SK-N-MC (cell line): ENCODE data around the gene TTC31.

Source experiments
- DNase-seq: peaks from one replicate; pipeline ENCODE4 v3.0.0-alpha.2; 2011; ENCODE audit warnings: low read depth, low spot score
- H3K27ac ChIP-seq: fragments of 200-600 bp; sonication (generic); 2 replicates; pipeline ENCODE4 v1.5.1; 2016; ENCODE audit warnings: mixed run types
- H3K36me3 ChIP-seq: fragments of 200-600 bp; sonication (generic); 2 replicates; pipeline ENCODE4 v1.6.1; 2017; ENCODE audit warnings: antibody characterized with exemption, low read length, mixed read lengths; ENCODE audit not compliant: insufficient read depth
- H3K4me3 ChIP-seq: fragments of 200-600 bp; sonication (generic); 2 replicates; pipeline ENCODE4 v1.5.1; 2016
- H3K9ac ChIP-seq: fragments of 200-600 bp; sonication (generic); 2 replicates; pipeline ENCODE4 v1.8.0; 2017; ENCODE audit warnings: mixed run types, mixed read lengths; ENCODE audit not compliant: insufficient read length
- H3K9me3 ChIP-seq: fragments of 200-600 bp; sonication (generic); 2 replicates; pipeline ENCODE4 v1.6.1; 2017; ENCODE audit warnings: low read depth, mild to moderate bottlenecking, antibody characterized with exemption, low read length, moderate library complexity, mixed read lengths
- EZH2 ChIP-seq: fragments of 200-600 bp; sonication (generic); IDR thresholded peaks from one replicate; pipeline ENCODE4 v1.6.1; 2017; ENCODE audit warnings: antibody characterized with exemption
- FOXP2 ChIP-seq: optimal IDR thresholded peaks from 2 replicates; pipeline ENCODE3; 2011; ENCODE audit warnings: mild to moderate bottlenecking, moderate library complexity; ENCODE audit not compliant: insufficient read depth; ENCODE audit errors: extremely low read length, control extremely low read depth
- POLR2AphosphoS5 ChIP-seq: IDR thresholded peaks from 2 replicates; pipeline ENCODE4 v1.6.1; 2012; ENCODE audit warnings: mild to moderate bottlenecking, low read depth, low read length, borderline replicate concordance

TTC31 gene

GRCh38 chr2:74514368-74515270 is 31.7 kb downstream of the TTC31 start, which contains the start of gene TLX2:
TSS of gene TLX2 (plus strand) at chr2:74514450. CDS start at chr2:74514807, 357 bp downstream.
- no peak within 1 kb of the TSS for H3K27ac ChIP-seq
- H3K36me3 ChIP-seq = no peaks in the 10 kb centered on the region
- peak within 1 kb of the TSS; percentile 55 for H3K4me3 ChIP-seq
- DNase-seq = no peak
- no peak within 1 kb of the TSS for H3K9ac ChIP-seq
- TF ChIP-seq POLR2AphosphoS5 = no peak
- no peak for TF ChIP-seq FOXP2
- no peak for TF ChIP-seq EZH2
- H3K9me3 ChIP-seq = no peaks in the 10 kb centered on the region

DNA sequence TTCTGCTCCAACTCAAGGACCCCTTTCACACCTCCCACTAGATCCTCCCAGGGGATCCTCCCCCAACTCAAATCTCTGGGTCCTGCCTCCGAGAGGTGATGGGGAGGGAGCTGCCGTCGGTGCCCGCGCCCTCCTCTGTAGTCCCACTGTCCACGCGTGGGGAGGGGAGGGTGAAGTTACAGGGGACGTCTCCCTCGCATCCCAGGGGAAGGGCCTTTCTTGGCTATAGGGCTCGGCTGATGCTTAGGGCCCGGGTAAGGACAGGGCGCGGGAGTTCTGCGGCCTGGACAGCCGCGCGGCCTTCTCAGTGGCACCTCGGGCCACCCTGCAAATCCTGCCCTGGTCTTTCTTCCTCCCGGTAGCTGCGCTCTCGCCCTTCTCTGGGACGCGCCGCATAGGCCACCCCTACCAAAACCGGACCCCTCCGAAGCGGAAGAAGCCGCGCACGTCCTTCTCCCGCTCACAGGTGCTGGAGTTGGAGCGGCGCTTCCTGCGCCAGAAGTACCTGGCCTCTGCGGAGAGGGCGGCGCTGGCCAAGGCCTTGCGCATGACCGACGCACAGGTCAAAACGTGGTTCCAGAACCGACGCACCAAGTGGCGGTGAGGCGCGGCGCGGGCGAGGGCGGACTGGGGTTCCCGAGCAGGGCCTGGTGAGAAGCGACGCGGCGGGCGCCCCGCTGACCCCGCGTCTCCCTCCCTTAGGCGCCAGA is 32.5 kb downstream of the TTC31 start:
- Histone ChIP-seq H3K36me3 (no peaks in the 10 kb centered on the region), H3K9ac (no peak overlapping the region), H3K4me3 (no peak overlapping the region), H3K27ac (no peak overlapping the region), H3K9me3 (no peaks in the 10 kb centered on the region)
- no peak for DNase-seq
- TF ChIP-seq FOXP2 (no peak), POLR2AphosphoS5 (no peak), EZH2 (no peak)

DNA sequence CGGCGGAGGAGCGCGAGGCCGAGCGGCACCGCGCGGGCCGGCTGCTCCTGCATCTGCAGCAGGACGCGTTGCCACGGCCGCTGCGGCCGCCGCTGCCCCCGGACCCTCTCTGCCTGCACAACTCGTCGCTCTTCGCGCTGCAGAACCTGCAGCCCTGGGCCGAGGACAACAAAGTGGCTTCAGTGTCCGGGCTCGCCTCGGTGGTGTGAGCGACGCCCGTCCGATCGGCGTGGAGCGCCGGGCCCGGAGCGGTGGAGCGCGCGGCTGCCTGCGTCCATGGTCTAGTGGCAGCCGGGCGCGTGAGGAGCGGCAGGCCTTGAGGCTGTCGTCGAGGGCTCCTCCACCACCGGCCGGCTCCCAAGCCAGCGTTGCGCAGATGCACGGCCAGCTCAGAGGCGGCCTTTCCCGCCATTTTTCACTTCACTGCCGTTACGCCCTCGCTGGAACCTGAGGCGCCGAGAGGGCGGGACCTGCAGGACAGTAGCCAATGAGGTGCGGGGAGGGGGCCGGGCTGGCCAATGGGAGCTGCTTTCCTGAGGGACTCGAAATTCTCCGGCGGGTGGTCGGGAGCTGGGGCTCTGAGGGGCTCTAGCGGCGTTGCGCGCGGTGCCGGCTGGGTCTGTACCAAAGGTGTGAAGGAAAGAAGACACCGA is 33.2 kb downstream of the TTC31 start:
- Histone ChIP-seq H3K9ac (no peak overlapping the region), H3K36me3 (no peaks in the 10 kb centered on the region), H3K9me3 (no peaks in the 10 kb centered on the region), H3K4me3 (no peak overlapping the region), H3K27ac (no peak overlapping the region)
- TF ChIP-seq EZH2 = no peak
- no peak for TF ChIP-seq FOXP2
- no peak for TF ChIP-seq POLR2AphosphoS5
- no peak for DNase-seq

GRCh38 chr2:74516650-74517049 is 33.8 kb downstream of the TTC31 start:
- H3K9ac ChIP-seq = no peak overlapping the region
- no peak for TF ChIP-seq EZH2
- no peak for TF ChIP-seq POLR2AphosphoS5
- TF ChIP-seq FOXP2 = no peak
- no peaks in the 10 kb centered on the region for H3K9me3 ChIP-seq
- no peak overlapping the region for H3K27ac ChIP-seq
- H3K36me3 ChIP-seq = no peaks in the 10 kb centered on the region
- H3K4me3 ChIP-seq = no peak overlapping the region
- DNase-seq = no peak

DNA sequence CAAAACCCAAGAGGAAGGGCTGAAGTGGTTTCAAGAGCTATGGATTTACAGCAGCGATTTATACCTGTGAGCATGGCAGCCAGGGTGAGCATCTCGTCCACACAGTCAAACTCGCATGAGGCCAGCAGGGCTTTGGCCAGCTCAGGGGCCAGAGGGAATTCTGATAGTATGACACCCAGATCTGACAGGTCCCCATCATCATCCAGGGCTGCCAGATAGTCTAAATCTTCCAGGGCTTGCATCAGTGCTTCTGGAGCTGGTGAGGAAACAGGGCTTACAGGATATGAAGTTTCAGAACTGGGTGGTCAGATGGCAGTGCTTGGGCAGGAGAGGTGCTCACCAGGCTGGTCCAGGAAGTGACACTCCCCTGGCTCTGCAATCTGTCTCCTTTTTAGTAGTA is 39.6 kb downstream of the TTC31 start:
- no peak for TF ChIP-seq FOXP2
- no peak for TF ChIP-seq POLR2AphosphoS5
- no peak for TF ChIP-seq EZH2
- no peak for DNase-seq
- Histone ChIP-seq H3K27ac (no peak overlapping the region), H3K36me3 (peaks cover 19% of the 10 kb centered on the region), H3K4me3 (no peak overlapping the region), H3K9me3 (no peaks in the 10 kb centered on the region), H3K9ac (no peak overlapping the region)

DNA sequence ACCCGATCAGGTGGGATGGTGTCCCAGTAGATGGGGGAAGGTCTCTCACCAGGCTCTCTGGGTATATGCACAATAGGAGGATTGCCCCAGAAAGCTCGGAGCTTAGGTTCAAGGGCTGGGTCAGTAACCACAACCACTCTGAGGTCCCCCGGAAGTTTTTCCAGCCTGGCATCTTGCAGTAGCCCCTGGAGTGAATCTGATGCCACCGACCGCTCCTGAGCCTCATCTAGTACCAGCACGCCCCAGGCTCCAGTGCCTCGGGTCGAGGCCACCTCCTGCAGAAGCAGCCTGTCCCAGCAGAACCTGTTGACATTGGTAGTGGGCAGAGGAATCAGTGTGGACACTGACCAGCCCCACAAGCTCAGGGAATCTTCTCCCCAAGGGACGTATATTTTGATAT is 41.1 kb downstream of the TTC31 start:
- Histone ChIP-seq H3K9ac (no peak overlapping the region), H3K36me3 (peaks cover 31% of the 10 kb centered on the region), H3K27ac (no peak overlapping the region), H3K4me3 (no peak overlapping the region), H3K9me3 (no peaks in the 10 kb centered on the region)
- TF ChIP-seq FOXP2 (no peak), EZH2 (no peak), POLR2AphosphoS5 (no peak)
- DNase-seq = no peak

DNA sequence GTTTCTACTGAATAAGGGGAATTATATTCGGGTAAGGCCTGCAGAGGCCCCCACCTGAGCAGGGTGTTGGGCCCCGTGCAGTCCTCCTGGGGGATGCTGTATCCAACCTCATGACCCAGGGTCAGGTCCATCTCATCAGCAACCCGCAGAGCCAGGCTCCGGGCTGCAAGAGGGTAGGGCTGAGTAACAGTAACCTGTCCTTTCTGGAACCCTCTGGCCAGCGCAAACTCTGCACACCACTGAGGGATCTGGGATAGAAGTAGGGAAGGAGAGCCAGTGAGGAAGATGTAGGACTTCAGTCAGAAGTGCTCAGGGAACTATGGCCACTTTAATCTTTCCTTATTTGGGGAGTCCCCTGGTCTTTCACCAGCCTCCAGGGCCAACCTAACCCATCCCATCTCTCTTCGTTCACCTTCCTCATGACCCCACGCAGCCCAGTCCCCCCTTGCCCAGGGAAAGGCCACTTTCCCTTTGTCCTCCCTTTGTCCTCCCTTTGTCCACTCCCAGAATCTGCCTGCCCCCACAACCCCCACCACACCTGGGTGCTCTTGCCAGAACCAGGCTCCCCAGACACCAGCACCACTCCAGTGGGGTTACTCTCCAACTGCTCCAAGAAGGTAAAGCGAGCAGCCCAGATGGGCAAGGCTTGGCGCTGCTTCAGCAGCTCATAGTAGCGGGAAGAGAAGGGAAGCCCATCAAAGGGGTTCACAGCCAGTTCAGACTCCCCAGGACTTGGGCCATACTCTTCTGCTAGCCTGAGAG is 42.3 kb downstream of the TTC31 start:
- H3K36me3 ChIP-seq = peaks cover 31% of the 10 kb centered on the region
- TF ChIP-seq POLR2AphosphoS5 (no peak), EZH2 (no peak), FOXP2 (no peak)
- no peaks in the 10 kb centered on the region for H3K9me3 ChIP-seq
- no peak overlapping the region for H3K4me3 ChIP-seq
- DNase-seq = no peak
- H3K9ac ChIP-seq = no peak overlapping the region
- no peak overlapping the region for H3K27ac ChIP-seq
